GM13977 (cell line): Measurements from ENCODE around the gene FBL.
A peak's percentile ranks its signal among the peaks of the same experiment; 100 is the strongest.

ENCODE experiments used
- DNase-seq: peaks from one replicate; pipeline ENCODE4 v3.0.0; 2012; ENCODE audit warnings: low spot score
- CTCF ChIP-seq: IDR thresholded peaks from 2 replicates; pipeline ENCODE4 v1.5.1; 2012; ENCODE audit warnings: mild to moderate bottlenecking, control low read depth; ENCODE audit not compliant: insufficient read depth; ENCODE audit errors: extremely low read depth, missing control alignments
- in situ Hi-C: fragments of 300-500 bp; cut with MboI; formaldehyde crosslinking; loops from one replicate; pipeline ENCODE4 v1.12.0; 2022; ENCODE audit warnings: low sequenced_read_pairs, low pct_unique_long_range_greater_than_20kb, mixed read lengths, inconsistent platforms; ENCODE audit not compliant: unreplicated experiment

Gene FBL

GRCh38 chr19:39846678-39847486 is 703 bp upstream of the FBL start:
- TF ChIP-seq CTCF: no peak
- in situ Hi-C loops: loop anchor here (10.0 kb wide), 3 partner anchors 52 to 302 kb away; partner anchors contain the start of gene EID2
- DNase-seq: no peak

GRCh38 chr19:39845584-39845932 is 621 bp downstream of the FBL start:
- in situ Hi-C loops: loop anchor here (10.0 kb wide), 3 partner anchors 51 to 301 kb away; partner anchors contain the start of gene EID2
- no peak for DNase-seq
- peak; percentile 16 for TF ChIP-seq CTCF

- in situ Hi-C loops: loop anchor here (10.0 kb wide), 3 partner anchors 50 to 300 kb away; partner anchors contain the start of gene EID2
- no peak for DNase-seq
- no peak for TF ChIP-seq CTCF
Observed at GRCh38 chr19:39845172-39845571, 1.0 kb downstream of the FBL start.

GRCh38 chr19:39843919-39844793 is 2.0 kb downstream of the FBL start:
- DNase-seq: peak; percentile 64

GRCh38 chr19:39842693-39843435 is 3.3 kb downstream of the FBL start:
- DNase-seq: no peak
- in situ Hi-C loops: loop anchor here (10.0 kb wide), 3 partner anchors 48 to 298 kb away; partner anchors contain the start of gene EID2
- no peak for TF ChIP-seq CTCF

More at GRCh38 chr19:39843919-39844793, 2.0 kb downstream of the FBL start:
- in situ Hi-C loops: loop anchor here (10.0 kb wide), 3 partner anchors 49 to 299 kb away; partner anchors contain the start of gene EID2
- peak; percentile 68 for TF ChIP-seq CTCF

- no peak for DNase-seq
- in situ Hi-C loops: loop anchor here (10.0 kb wide), 3 partner anchors 46 to 296 kb away; partner anchors contain the start of gene EID2
- TF ChIP-seq CTCF: no peak
Observed at GRCh38 chr19:39841041-39841440, 5.1 kb downstream of the FBL start.
